SKM-1 (cell line): ENCODE results near the gene CORIN.
"Not testable (repeated sequence)": the region's sequence is repeated elsewhere in the genome, so short reads cannot be mapped to it uniquely, and the experiment has no call there.

Source experiments
- DNase-seq: peaks from one replicate; lab custom pipeline; 2025; ENCODE audit not compliant: unreplicated experiment; lab: John Stamatoyannopoulos, UW

The CORIN gene

GRCh38 chr4:47692691-47693090 lies 145.2 kb downstream of the CORIN start:
- no peak for DNase-seq

GRCh38 chr4:47691757-47692383 lies 146.0 kb downstream of the CORIN start:
- DNase-seq, result not testable (repeated sequence)

GRCh38 chr4:47690611-47691010 lies 147.3 kb downstream of the CORIN start:
- no peak for DNase-seq

- DNase-seq, result peak; percentile 22
Measured at GRCh38 chr4:47686294-47686872, 151.5 kb downstream of the CORIN start.

GRCh38 chr4:47675806-47676205 lies 162.1 kb downstream of the CORIN start:
- DNase-seq, result peak; percentile 32

GRCh38 chr4:47674144-47674543 lies 163.7 kb downstream of the CORIN start:
- no peak for DNase-seq

GRCh38 chr4:47672696-47673095 lies 165.2 kb downstream of the CORIN start:
- no peak for DNase-seq

- no peak for DNase-seq
Measured at GRCh38 chr4:47669946-47670345, 167.9 kb downstream of the CORIN start.

- peak; percentile 37 for DNase-seq
Measured at GRCh38 chr4:47668810-47669408, 169.0 kb downstream of the CORIN start.

- DNase-seq, result no peak
Measured at GRCh38 chr4:47668256-47668655, 169.6 kb downstream of the CORIN start.

GRCh38 chr4:47667552-47667951 lies 170.3 kb downstream of the CORIN start:
- no peak for DNase-seq

GRCh38 chr4:47664051-47664826 lies 173.6 kb downstream of the CORIN start:
- DNase-seq, result no peak

- DNase-seq, result no peak
Measured at GRCh38 chr4:47662975-47663374, 174.9 kb downstream of the CORIN start.

GRCh38 chr4:47661741-47662140 lies 176.1 kb downstream of the CORIN start:
- DNase-seq, result no peak

- DNase-seq, result no peak
Measured at GRCh38 chr4:47659342-47659741, 178.5 kb downstream of the CORIN start.

- no peak for DNase-seq
Measured at GRCh38 chr4:47654972-47655693, 182.7 kb downstream of the CORIN start.

GRCh38 chr4:47652092-47652491 lies 185.8 kb downstream of the CORIN start:
- DNase-seq, result no peak

- DNase-seq, result no peak
Measured at GRCh38 chr4:47651231-47651630, 186.6 kb downstream of the CORIN start.

- DNase-seq, result no peak
Measured at GRCh38 chr4:47650584-47651130, 187.2 kb downstream of the CORIN start.

- no peak for DNase-seq
Measured at GRCh38 chr4:47647544-47647943, 190.3 kb downstream of the CORIN start.

GRCh38 chr4:47647029-47647428 lies 190.8 kb downstream of the CORIN start:
- DNase-seq, result no peak
